Heart right ventricle (tissue), 16 donors: ENCODE data around the gene LMX1B. TPM values are rescaled to one million over a fixed set of nuclear protein-coding genes. Genes with fewer than 3 reads are reported as not detected.

ENCODE experiments used
- ATAC-seq, 8 donors: fragments of 200-7000 bp; cut with Tn5 transposase; one replicate each; pipeline ENCODE4 v1.9.1; 2020; ENCODE audit warnings: mild to moderate bottlenecking in 8 of 8, moderate library complexity in 8 of 8, moderate number of reproducible peaks in 1 of 8
- DNase-seq, 2 donors: peaks; one replicate each; pipeline ENCODE4 v3.0.0-alpha.2; 2020
- H3K27ac ChIP-seq, 10 donors: fragments of 200-600 bp; sonication (generic) in 2 of 10; one replicate each; pipeline versions ENCODE4 v1.5.0 to v1.8.0; 2020 to 2022; ENCODE audit warnings: mild to moderate bottlenecking in 3 of 10
- H3K27me3 ChIP-seq, 7 donors: fragments of 200-600 bp; one replicate each; pipeline ENCODE4 v1.8.0; 2021 to 2022; ENCODE audit warnings: mild to moderate bottlenecking in 2 of 7
- H3K36me3 ChIP-seq, 9 donors: fragments of 200-600 bp; sonication (generic) in 1 of 9; one replicate each; pipeline versions ENCODE4 v1.5.0 to v1.8.0; 2020 to 2022; ENCODE audit warnings: mild to moderate bottlenecking in 2 of 9
- H3K4me1 ChIP-seq, 9 donors: fragments of 200-600 bp; sonication (generic) in 1 of 9; one replicate each; pipeline versions ENCODE4 v1.5.0 to v1.8.0; 2020 to 2022; ENCODE audit warnings: mild to moderate bottlenecking in 4 of 9
- H3K4me3 ChIP-seq, 10 donors: fragments of 200-600 bp; sonication (generic) in 2 of 10; one replicate each; pipeline versions ENCODE4 v1.5.0 to v1.8.0; 2020 to 2022; ENCODE audit warnings: mild to moderate bottlenecking in 7 of 10, moderate library complexity in 2 of 10
- H3K9me3 ChIP-seq, 11 donors: fragments of 200-600 bp in 10 of 11; sonication (generic) in 2 of 11; one replicate each; pipeline versions ENCODE4 v1.5.0 to v1.8.0; 2013 to 2022; ENCODE audit warnings: mild to moderate bottlenecking in 2 of 11, control low read depth in 1 of 11, moderate library complexity in 1 of 11
- CTCF ChIP-seq, 9 donors: fragments of 200-600 bp; sonication (generic) in 2 of 9; IDR thresholded peaks; one replicate each; pipeline versions ENCODE4 v1.5.0 to v1.8.0; 2021 to 2022; ENCODE audit warnings: antibody characterized with exemption in 9 of 9, mild to moderate bottlenecking in 5 of 9, moderate library complexity in 1 of 9
- whole genome bisulfite sequencing, 2 donors: extraction: QIAGEN DNeasy Blood & Tissue Kit; methylation state at CpG; one replicate each; pipeline ENCODE4 v1.1.7; 2013; ENCODE audit warnings: inconsistent platforms in 1 of 2; 5-methylcytosine and 5-hydroxymethylcytosine counted together
- intact Hi-C, 10 donors: fragments of 100-400 bp; cut with DNase I; formaldehyde crosslinking; loops; one replicate each; pipeline versions ENCODE4 v1.11.1 to v1.14.2; 2022
- polyA plus RNA-seq, 2 donors: library from polyadenylated mRNA; stranded (reverse); fragments of 200-250 nt; gene quantifications; one replicate each; pipeline ENCODE4 v1.2.3, GENCODE V29; 2013
- total RNA-seq, 10 donors: library from RNA; stranded (reverse); fragmentation: NEBNext Ultra II Directional in 3 of 10; extraction: Animal tissue kit (Norgen Biotek cat#: 25700) in 3 of 10; gene quantifications; one replicate each; pipeline versions ENCODE4 v1.2.1 to v1.2.4, GENCODE V29; 2021 to 2023
- donor health status: Arrhythmogenic right ventricular cardiomyopathy.
- donor health status: ischemic (EF 13 %, LVEDD 7.1; RV severe dilation, severe dysfunction).
- donor health status: healthy with polysubstance abuse.
- donor health status: DM: no; HTN: yes; CAD: no.
- donor health status: DM: no; HTN: no; CAD: no.
- donor health status: ischemic (EF 25% LVEDD 6.9; RV normal size, moderate dysfunction).
- donor health status: ischemic (EF 25% LVEDD 5.7; RV mildly dilated, moderate dysfunction).
- donor health status: healthy.
- donor health status: DM: yes; HTN: yes; CAD: no.
- donor health status: Ischemic cardiomyopathy.
- donor health status: ischemic (EF 35%, LVEDD 5.7; RV mildly dilated, moderate dysfunction).
- donor health status: nonischemic (EF 11% LVEDD 7.7; RV severe dilation, severe dysfunction).
- donor health status: DM: yes; HTN: yes; CAD: no.
- donor health status: PGD.
- donor health status: ischemic (EF 29% LVEDD 5.4; RV normal size, mild dysfunction).
- donor health status: nonischemic (EF 23%, LVEDD 6.1; RV moderate dilation, normal function).

The LMX1B gene
- total and polyA plus RNA-seq, 12 donors = 0.25 to 0.97 (median 0.37) TPM

GRCh38 chr9:126588491-126589168 lies 25.1 kb upstream of the LMX1B start:
- Histone ChIP-seq H3K4me3 (no peak overlapping the region), H3K9me3 (no peaks in the 10 kb centered on the region), H3K36me3 (no peaks in the 10 kb centered on the region), H3K27ac (peak overlapping the region in 8 of 10 donors; percentile 46 to 90 (median 81)), H3K27me3 (peaks cover 0 to 17% (median 3%) of the 10 kb centered on the region in 7 donors), H3K4me1 (peaks cover 15 to 30% (median 24%) of the 10 kb centered on the region in 9 donors)
- DNase-seq (peak in 1 of 2 donors; percentile 25), ATAC-seq (peak in 5 of 8 donors; percentile 3 to 25 (median 5))
- 67 to 72% methylated on average over 10 of the region's 10 CpGs for WGBS, 2 donors
- intact Hi-C loops = no loop called here
- TF ChIP-seq CTCF (IDR thresholded peaks at IDR 0.05) = no peak

GRCh38 chr9:126589349-126589748 lies 24.4 kb upstream of the LMX1B start:
- DNase-seq (peak in 1 of 2 donors; percentile 54), ATAC-seq (peak in 7 of 8 donors; percentile 40 to 54 (median 48))
- intact Hi-C loops = no loop called here
- H3K4me3 ChIP-seq = no peak overlapping the region
- peaks cover 15 to 30% (median 24%) of the 10 kb centered on the region in 9 donors for H3K4me1 ChIP-seq
- H3K36me3 ChIP-seq = no peaks in the 10 kb centered on the region
- TF ChIP-seq CTCF (IDR thresholded peaks at IDR 0.05) = no peak
- peaks cover 0 to 24% (median 5%) of the 10 kb centered on the region in 7 donors for H3K27me3 ChIP-seq
- H3K27ac ChIP-seq = peak overlapping the region in 6 of 10 donors; percentile 11 to 90 (median 82)
- H3K9me3 ChIP-seq = no peaks in the 10 kb centered on the region
- 69 to 77% methylated on average over 6 of the region's 6 CpGs for WGBS, 2 donors

GRCh38 chr9:126591083-126591482 lies 22.6 kb upstream of the LMX1B start:
- Histone ChIP-seq H3K36me3 (no peaks in the 10 kb centered on the region), H3K4me1 (peaks cover 15 to 30% (median 24%) of the 10 kb centered on the region in 9 donors), H3K4me3 (no peak overlapping the region), H3K9me3 (peaks cover 0 to 2% (median 0%) of the 10 kb centered on the region in 11 donors), H3K27ac (no peak overlapping the region), H3K27me3 (peaks cover 0 to 41% (median 8%) of the 10 kb centered on the region in 7 donors)
- intact Hi-C loops = no loop called here
- WGBS, 2 donors = 70 to 90% methylated on average over 3 of the region's 3 CpGs
- no peak for TF ChIP-seq CTCF (IDR thresholded peaks at IDR 0.05)
- DNase-seq (no peak), ATAC-seq (no peak)

- Histone ChIP-seq H3K9me3 (peaks cover 0 to 2% (median 0%) of the 10 kb centered on the region in 11 donors), H3K27ac (no peak overlapping the region), H3K27me3 (peaks cover 0 to 50% (median 11%) of the 10 kb centered on the region in 7 donors), H3K4me3 (no peak overlapping the region), H3K36me3 (no peaks in the 10 kb centered on the region), H3K4me1 (peaks cover 15 to 27% (median 21%) of the 10 kb centered on the region in 9 donors)
- ATAC-seq (no peak), DNase-seq (no peak)
- TF ChIP-seq CTCF (IDR thresholded peaks at IDR 0.05) = no peak
- WGBS, 2 donors = 77 to 81% methylated on average over 3 of the region's 3 CpGs
- intact Hi-C loops = no loop called here
Measured at GRCh38 chr9:126591922-126592321, 21.8 kb upstream of the LMX1B start.
